Suppressor macrophage treated with lipopolysaccharide for 1 hour (primary cell): ENCODE measurements around the gene AARS2.
"Not testable (repeated sequence)": the region's sequence is repeated elsewhere in the genome, so short reads cannot be mapped to it uniquely, and the experiment has no call there.

Experiments
- DNase-seq, 3 donors: peaks; one replicate each; pipeline ENCODE4 v3.0.0-alpha.2; 2020 to 2022

The AARS2 gene

DNA sequence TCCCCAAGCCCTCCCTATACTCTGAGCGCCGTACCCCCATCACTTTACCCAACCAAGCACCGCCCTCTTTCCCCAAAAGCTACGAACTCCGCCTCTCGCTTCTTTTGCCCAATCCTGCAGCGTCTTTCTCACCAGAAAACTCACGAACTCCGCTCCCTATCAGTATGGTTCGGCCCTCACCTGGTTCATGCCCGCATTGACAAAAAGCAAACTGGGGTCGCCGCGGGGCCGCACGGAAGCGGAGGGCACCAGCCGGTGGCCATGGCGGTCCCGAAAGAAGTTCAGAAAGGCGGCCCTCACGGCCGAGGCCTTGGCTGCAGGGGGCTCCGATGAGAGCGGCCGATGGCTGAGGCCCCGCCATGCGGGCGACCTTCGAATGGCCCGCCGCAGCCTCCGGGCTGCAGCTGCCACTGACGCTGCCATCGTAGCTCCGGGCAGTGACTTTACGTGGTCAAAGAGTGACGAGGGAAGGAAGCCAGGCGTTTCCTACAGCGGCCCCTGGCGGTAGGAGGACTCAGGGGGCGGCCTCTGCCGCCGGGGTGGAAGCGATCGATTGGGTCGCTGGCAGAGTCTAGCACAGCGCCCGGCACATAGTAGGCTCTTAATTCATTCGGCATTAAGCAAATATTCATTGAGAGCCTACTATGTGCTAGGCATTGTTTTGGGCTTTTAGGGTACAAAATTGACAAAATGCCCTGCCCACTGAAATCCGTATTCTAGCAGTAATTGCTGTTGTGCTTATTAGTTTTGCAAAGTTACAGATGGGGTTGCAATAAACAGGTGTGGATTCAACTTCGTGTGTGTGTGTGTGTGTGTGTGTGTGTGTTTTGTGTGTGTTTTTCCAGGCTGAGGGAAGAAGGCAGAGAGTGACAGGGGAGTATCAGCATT is at the start of gene AARS2:
Gene AARS2 (minus strand): TSS at position 447 of the 888 bp plus-strand sequence. CDS start 24 bp downstream, at position 423.
- peak; percentile 92 to 97 (median 95) for DNase-seq

- DNase-seq: no peak
Observed at GRCh38 chr6:44361947-44362346, 48.8 kb upstream of the AARS2 start.

DNA sequence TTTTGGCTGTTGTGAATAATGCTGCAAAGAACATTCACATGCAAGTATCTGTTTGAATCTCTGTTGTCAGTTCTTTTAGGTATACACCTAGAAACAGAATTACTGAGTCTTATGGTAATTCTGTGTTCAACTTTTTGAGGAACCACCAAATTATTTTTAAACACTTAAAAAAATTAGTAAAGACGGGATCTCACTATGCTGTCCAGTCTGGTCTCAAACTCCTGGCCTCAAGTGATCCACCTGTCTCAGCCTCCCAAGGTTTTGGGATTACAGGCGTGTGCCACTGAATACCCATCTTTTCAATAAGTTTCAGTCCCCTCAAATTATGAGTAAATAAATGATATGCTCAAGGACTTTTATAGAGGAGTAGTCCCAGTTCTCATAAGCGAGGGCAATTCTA is 46.8 kb upstream of the AARS2 start:
- no peak for DNase-seq

DNA sequence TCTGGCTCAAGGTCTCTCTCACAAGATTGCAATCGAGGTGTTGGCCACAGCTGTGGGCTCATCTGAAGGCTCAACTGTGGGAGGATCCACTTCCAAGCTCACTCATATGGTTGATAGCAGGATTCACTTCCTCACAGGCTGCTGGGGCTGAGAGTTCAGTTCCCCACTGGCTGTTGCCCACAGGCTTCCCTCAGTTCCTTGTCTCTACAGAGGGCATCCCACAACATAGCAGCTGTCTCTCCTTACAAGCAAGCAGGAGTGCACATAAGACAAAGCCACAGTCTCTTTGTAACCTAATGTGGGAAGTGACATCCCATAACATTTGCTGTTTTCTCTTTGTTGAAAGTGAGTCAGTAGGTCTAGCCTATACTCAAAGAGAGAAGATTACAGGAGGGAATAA is 43.3 kb upstream of the AARS2 start:
- DNase-seq: peak; percentile 25 to 41 (median 34)

GRCh38 chr6:44355640-44356039 is 42.5 kb upstream of the AARS2 start:
- DNase-seq: no peak

GRCh38 chr6:44353336-44353735 is 40.2 kb upstream of the AARS2 start:
- DNase-seq: no peak

DNA sequence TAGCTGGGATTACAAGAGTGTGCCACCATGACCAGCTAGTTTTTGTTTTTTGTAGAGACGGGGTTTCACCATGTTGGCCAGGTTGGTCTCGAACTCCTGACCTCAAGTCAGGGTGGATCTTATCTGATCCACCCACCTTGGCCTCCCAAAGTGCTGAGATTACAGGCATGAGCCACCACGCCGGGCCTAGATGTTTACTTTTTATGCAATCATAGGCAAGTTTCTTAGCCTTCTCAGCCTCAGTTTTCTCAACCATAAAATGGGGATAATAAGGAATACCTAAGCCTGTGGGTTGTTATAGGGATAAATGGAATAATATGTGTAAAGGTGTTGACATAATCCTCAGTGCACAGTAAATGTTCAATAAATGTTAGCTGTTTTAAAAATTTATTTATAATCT is 39.1 kb upstream of the AARS2 start:
- no peak for DNase-seq

DNA sequence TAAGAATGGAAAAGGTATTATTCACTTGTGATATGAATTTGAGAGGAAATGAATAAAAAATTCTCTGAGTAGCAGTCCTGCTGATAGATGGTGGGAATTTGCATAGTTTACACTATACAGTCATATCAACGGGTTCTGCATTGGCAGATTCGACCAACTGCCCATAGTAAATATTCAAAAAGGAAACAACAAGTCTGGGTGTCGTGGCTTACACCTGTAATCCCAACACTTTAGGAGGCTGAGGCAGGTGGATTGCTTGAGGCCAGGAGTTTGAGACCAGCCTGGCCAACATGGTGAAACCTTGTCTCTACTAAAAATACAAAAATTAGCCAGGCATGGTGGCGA is 37.5 kb upstream of the AARS2 start:
- not testable (repeated sequence) for DNase-seq

DNA sequence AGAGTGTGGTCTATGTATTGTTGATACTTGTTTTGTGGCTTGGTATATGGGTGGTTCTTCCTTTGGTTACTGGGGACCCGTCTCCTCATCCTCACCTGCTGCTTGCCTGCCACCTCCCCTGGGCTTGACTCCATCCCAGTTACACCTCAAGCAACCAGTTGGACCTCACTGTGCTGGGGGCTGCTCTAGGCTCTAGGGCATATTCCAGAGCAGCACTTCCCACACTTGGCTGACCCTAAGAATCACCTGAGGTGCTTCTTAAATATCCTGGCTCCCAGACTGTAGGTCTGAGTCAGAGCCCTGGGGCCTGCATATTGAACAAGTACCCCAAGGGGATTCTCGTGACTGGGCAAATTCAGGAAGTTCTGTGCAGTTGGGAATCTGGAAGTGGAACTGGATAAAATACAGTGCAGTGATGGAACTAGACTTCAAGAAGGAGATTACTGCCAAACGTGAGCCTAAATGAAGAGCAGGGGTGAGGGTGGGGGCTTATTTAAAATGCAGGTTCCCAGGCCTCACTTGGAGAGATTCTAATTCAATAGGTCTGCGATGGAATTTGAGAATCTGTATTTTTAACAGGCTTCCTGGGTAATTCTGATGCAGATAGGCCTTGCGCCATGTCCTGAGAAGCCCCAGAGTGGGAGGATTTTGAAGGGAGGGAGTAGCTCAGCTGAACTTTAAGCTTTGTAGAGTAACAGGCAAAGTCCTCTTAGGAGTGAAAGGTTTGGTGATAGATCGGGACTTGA is 36.9 kb upstream of the AARS2 start:
- DNase-seq: peak; percentile 64 to 68 (median 64)

GRCh38 chr6:44346818-44347217 is 33.7 kb upstream of the AARS2 start:
- not testable (repeated sequence) for DNase-seq

GRCh38 chr6:44342489-44342888 is 29.3 kb upstream of the AARS2 start, which contains the start of gene SPATS1:
Gene SPATS1 (plus strand): TSS chr6:44342650. CDS start chr6:44343096, 446 bp downstream.
- DNase-seq: peak in 2 of 3 donors; percentile 38 to 57

GRCh38 chr6:44342052-44342451 is 28.9 kb upstream of the AARS2 start:
- DNase-seq: peak; percentile 40 to 50 (median 41)

DNA sequence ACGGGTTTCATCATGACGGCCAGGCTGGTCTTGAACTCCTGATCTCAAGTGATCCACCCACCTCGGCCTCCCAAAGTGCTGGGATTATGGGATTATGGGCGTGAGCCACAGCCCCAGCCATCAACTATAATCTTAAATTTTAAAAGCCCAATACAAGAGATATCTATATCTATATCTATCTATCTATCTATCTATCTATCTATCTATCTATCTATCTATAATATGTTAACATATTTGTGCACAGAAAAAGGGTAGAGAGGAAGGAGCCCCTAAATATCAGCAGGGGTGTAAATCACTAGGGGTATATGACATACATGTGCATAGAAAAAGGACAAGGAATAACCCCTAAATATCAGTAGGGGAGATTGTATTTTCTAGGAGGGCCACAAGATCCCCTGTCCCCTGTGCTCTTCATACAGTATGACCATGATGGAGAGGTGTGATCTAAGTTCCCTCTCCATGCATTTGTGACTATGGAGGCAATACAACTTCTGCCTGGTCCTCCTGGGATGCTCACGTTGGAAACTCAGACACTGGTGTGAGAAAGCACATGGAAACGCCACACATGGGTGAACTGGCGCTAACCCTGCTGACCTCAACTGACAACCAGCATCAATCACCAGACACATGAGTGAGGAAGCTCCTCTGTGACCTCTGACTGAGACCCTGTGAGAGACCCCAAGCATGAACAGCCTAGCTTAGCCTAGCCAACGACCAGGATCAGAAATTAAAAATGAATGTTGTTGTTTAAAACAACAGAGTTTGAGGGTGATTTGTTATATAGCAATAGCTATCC is 28.1 kb upstream of the AARS2 start:
- DNase-seq: no peak

DNA sequence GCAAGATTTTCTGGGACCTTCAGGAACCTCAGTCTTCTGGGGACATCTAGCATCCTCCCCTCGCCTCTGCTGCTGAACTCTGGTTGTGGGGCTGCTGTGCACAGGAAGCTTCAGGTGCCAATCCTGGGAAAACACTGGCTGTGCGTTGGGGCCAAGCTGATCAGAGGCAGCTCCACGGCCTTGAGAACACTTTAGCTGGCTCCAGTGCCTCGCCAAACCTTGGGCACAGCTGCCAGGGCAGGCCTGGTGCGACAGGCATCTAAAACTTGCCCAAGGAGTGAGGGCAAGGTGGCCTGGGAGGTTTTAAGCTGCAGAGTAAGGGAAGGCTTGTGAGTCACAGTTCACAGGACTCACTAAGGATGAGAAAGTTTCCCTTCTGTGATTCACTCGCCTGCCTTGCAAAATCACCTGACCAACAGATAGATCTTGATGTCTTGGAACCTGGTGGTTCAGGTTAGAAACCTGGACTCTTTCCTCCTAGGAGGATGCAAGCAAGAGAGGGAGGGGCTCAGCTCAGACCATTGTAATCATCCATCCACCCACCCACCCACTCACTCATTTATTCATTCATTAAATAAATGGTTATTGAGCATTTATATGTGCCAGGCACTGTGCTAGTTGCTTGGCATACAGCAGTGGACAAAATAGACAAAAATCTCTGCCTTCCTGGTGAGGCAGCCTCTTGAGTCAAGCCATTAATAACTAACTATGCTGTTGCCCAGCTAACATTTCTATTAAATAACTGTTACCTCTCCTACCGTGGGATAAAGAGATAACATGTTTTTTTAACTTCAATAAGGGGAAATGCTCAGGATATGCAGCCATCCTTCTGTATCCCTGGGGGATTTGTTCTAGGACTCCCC is 26.8 kb upstream of the AARS2 start:
- peak; percentile 63 to 67 (median 65) for DNase-seq

GRCh38 chr6:44339301-44339700 is 26.2 kb upstream of the AARS2 start:
- no peak for DNase-seq

- peak; percentile 80 to 88 (median 82) for DNase-seq
Observed at GRCh38 chr6:44338228-44339122, 25.3 kb upstream of the AARS2 start.

GRCh38 chr6:44335631-44336030 is 22.5 kb upstream of the AARS2 start:
- no peak for DNase-seq

DNA sequence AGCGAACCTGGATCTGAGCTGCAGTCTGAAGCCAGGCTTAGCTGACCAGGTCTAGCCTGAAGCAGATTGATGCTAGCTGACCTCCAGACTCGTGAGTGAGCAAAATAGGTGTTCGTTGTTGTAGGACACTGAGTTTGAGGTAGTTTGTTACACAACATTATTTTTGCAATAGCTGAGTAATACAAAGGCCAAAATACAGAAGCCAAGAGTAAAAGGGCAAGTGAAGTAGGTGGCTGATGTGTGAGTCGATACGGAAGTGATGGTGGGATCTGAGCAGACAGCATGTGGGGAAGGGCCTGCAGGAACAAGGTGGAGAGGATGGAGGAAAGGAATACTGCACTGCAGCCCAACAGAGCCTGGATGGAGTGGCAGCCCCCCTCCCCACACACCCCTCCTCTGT is 20.8 kb upstream of the AARS2 start:
- DNase-seq: peak; percentile 57 to 78 (median 77)

DNA sequence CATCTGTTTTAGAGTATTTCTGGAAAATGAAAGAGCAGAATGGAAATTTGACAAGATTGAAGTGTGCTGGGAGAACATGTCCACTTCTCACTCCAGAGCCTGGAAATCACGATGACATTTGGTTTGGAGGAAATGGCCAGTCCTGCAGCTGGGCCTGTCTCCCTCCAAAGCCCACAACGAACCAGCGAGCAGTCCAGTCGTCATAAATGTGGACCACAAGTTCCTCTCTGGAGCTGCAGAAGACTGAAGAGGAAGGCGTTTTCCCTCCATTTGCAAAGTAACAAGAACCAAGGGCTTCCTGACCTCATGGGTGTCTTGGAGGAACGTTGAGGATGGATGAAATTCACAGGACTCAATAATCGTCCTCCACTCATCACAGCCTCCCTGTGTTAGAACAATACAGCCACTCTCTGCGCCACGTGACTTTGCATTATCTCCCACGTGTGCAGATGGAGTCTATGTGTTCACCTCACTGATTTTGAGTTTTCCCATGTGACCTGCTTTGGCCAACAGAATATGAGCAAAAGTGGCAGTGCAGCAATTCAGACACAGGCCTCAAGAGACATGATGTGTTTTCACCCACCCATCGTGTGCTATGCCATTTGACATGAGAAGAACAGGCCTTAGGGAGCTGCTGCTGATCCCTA is 20.2 kb upstream of the AARS2 start:
- peak; percentile 40 to 57 (median 49) for DNase-seq

DNA sequence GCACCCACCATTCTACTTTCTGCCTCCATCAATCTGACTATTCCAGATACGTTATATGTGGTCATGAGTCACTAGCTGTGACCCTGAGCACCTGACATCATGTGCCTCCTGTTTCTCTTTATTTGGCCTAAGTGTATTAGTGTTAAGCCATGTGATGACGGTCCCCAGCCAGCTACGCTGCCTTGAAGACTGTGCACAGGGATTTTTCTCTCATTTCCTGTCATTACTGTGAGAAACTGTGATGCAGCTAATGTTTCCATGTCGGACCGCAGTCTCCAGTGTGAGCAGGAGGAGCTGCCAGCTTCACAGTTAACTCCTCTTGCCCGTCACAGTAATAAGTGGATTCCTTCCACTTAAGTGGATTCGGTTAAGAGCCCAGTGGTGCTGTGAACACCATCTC is 19.4 kb upstream of the AARS2 start:
- no peak for DNase-seq
